Kidney glomerular epithelial cell (primary cell): Measurements from ENCODE around the gene UNC119B.
A peak's percentile ranks its signal among the peaks of the same experiment; 100 is the strongest.
"Not testable (repeated sequence)": the region's sequence is repeated elsewhere in the genome, so short reads cannot be mapped to it uniquely, and the experiment has no call there.

Experiments used
- DNase-seq: peaks from one replicate; lab custom pipeline; 2025; lab: John Stamatoyannopoulos, UW

UNC119B gene

DNA sequence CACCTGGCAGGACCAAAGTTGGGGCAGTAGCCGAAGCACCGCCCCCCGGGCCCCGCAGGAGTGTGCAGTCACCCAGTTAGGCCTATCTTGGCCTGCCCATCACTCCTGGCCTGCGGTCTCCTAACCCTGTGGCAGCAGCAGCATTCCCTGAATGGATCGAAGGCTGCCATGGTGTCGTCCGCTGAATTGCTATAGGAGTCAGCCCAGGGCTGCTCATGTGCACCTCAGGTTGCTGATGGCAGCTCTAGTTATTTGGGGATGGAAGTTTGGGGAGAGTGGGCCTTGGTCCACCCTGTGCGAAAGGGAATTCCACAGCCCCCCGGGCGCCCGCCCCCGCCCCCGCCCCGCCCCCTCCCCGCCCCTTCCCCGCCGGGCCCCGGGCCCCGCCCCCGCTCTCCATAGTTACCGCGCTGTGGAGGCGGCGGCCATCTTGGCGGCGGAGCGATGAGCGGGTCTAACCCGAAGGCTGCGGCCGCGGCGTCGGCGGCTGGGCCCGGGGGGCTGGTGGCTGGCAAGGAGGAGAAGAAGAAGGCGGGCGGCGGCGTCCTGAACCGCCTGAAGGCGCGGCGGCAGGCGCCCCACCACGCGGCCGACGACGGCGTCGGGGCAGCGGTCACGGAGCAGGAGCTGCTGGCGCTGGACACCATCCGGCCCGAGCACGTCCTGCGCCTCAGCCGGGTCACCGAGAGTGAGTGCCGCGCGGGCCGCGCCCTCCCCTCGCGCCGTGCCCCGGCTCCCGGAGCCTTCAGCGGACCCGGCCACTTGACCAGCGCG is at the start of gene UNC119B:
UNC119B (plus strand) TSS at position 428 of the 774 bp plus-strand sequence; CDS start at position 445, 17 bp downstream.
- peak; percentile 35 for DNase-seq

DNA sequence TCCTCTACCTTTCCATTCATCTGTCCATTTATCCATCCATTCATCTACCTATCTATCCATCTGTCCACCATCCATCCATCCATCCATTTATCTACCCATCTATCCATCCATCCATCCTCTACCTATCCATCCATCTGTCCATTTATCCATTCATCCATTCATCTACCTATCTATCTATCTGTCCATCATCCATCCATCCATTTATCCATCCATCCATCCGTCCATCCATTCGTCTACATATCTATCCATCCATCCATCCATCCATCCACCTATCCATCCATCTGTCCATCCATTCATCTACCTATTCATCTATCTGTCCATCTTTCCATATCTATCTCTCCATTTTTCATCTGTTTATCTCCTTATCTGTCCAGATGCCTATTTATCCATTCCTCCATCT is 48.8 kb upstream of the UNC119B start:
- no peak for DNase-seq

- no peak for DNase-seq
These were observed 47.4 kb upstream of the UNC119B start for GRCh38 chr12:120662879-120663278.

DNA sequence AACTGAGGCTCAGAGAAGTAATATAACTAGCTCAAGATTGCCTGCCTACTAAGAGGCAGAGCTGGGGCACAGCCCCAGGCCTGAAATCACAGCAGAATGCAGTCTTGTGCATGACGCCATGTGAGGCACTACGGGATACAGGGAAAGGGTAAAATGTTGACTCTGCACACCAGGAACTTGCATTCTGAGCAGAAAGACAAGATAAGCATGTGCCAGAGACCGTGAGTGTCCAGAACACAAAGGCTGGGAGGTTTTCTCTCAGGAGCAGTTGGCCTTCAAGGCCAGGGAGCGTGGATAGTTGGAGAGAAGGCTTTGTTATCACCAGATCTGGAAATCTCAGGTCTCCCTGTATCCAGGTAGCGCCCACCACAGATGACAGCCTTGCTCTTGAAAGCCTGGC is 46.5 kb upstream of the UNC119B start:
- DNase-seq = no peak

GRCh38 chr12:120666571-120667390 is 43.5 kb upstream of the UNC119B start:
- DNase-seq = no peak

DNA sequence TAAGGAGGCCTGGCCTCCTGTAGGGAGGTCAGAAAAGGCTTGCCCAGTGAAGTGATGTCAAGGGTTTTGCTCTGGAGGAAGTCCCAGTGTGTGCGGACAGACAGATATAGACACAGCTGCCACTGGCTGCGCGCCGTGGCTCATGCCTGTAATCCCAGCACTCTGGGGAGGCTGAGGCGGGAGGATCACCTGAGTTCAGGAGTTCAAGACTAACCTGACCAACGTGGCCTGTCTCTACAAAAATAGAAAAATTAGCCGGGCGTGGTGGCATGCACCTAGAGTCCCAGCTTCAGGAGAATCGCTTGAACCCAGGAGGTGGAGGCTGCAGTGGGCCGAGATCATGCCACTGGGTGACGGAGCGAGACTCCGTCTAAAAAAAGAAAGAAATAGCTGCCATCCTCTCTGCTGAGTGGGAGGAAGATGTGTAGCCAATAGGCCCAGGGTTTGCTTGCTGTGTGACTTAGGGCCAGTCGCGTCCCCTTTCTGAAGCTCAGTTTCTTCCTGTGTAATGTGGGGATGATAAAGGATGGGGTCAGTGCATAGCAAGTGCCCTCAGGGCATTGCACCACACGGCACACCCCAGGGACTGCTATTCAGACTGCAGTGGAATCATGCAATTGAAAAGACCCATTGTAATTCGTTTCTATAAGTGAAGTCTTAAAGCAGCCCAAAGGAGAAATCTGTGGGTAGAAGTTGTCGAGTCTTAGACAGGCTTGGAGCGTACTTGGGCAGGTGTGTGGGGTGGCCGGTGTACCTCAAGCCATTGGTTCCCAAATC is 42.0 kb upstream of the UNC119B start:
- no peak for DNase-seq

GRCh38 chr12:120668868-120669840 is 41.1 kb upstream of the UNC119B start:
- DNase-seq = peak; percentile 42

GRCh38 chr12:120670237-120670636 is 40.0 kb upstream of the UNC119B start:
- DNase-seq = not testable (repeated sequence)

DNA sequence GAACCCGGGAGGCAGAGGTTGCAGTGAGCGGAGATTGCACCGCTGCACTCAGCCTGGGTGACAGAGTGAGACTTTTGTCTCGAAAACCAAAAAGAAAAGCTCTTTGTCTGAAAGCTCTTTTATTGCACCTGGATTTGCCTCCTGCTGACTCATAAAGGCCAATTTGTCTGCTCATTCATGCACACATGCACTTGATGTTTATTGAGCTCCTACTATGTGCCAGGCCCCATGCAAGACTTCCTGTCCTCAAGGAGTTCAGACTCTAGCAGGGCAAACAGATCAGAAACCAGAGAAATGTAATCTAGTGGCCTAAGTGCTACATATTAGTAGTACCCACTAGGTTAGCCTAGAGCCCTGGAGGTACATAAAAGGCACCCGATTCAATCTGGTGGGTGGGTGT is 39.6 kb upstream of the UNC119B start:
- DNase-seq = no peak

- no peak for DNase-seq
These were observed 36.1 kb upstream of the UNC119B start for GRCh38 chr12:120674097-120674636.

- DNase-seq = no peak
These were observed 32.3 kb upstream of the UNC119B start for GRCh38 chr12:120677765-120678473.

DNA sequence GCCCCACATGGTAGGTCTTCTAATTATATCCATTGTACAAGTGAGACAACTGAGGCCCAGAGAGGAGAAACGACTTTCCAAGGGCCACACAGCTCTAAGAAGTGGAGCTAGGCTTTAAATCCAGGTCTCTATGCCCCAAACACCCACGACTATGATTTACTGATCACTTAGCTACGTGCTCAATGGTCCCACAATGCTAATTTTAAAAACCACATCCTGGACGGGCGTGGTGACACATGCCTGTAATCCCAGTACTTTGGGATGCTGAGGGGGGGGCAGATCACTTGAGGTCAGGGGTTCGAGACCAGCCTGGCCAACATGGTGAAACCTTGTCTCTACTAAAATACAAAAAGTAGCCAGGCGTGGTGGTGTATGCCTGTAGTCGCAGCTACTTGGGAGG is 31.7 kb upstream of the UNC119B start:
- DNase-seq = no peak

DNA sequence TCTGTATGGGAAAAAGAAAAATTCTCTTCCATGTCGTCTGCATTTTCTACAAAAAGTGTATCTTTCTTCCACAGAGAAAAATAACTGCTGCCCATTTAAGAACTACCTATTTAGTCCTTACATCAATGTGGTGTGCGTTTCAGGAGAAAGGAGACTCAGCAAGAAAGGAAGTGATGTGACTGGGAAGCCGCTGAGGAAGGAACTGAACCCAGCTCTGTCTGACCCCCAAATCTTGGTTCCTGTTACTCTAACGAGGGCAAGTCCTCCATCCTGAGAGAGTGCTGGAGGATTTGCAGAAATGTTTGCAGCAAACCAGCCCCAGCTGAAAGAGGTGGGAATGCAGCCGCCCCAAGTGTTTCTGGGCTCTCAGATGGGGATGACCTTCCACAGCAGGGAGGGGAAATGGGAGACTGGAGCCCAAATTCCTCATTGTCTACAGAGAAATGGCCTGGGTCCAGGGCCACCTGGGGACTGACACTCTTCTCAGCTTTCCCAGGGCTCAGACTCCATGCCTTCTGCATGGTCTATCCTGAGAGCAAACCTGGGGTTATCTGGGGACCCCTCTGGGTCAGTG is 30.0 kb upstream of the UNC119B start:
- DNase-seq = no peak

DNA sequence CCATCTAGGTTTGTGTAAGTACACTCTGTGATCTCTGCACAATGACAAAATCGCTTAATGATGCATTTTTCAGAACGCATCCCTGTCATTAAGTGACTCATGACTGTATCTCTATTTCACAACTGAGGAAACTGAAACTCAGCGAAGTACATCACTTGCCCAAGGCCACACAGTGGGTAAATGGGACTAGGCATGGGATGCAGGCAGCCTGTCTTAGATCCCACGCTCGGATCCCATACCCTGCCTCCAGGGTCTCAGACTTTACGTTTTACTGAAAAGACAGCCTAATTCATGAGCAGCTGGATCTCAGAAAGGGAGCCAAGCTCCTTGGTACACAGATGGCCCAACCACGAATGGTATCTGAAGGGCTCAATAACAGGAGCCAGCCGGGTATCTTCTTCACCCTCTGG is 25.7 kb upstream of the UNC119B start:
- DNase-seq = no peak

DNA sequence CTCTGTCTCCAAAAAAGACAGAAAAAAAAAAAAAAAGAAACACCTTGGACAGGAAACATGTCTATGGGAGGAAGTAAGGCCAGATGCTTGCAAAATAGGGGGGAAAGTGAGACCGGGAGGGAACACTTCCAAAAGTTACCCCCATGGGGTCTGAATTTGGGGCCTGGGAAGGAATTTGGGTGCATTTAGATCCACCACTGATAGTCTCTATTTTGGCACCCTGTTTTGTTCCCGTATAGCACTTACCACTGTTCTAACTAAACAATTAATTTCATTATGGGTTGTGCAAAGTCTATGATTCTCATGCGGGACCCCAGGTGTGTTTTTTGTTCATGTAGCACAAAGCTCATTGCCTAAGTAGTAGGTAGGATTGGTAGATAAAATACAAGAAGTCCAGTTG is 24.7 kb upstream of the UNC119B start:
- DNase-seq = no peak

GRCh38 chr12:120686151-120686689 is 24.0 kb upstream of the UNC119B start:
- peak; percentile 91 for DNase-seq

DNA sequence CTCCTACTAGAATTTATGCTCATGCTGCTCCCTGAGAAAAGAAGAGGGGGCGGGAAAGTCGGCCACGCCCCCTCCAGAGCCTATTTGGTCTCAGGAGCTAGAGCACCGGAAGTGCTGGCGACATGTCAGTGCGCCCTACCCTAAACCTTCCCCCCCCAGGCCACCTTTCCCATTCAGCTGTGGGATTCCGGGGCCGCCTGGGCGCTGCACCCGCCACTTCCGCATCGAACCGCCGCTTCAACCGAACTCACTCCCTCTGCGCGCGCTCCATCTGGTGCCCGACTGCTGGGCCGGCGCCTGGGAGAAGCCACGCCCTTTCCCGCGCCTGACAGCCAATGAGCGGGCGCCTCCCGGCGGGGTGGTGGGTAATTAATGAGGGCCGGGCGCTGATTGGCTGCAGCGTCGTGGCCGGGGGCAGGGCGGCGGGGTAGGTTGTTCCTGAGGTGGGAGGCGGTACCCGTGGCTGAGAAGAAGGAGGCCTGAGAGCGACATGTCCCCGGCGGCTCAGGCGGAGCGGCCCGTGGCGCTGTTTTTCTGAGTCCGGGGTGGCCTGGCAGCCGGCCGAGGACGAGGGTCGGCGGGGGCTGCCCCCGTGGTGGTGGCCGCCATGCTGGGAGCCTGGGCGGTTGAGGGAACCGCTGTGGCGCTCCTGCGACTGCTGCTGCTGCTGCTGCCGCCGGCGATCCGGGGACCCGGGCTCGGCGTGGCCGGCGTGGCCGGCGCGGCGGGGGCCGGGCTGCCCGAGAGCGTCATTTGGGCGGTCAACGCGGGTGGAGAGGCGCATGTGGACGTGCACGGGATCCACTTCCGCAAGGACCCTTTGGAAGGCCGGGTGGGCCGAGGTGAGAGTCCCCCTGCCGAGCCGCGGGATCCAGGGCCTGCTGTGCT is 23.3 kb upstream of the UNC119B start, which contains the start of gene MLEC:
MLEC (plus strand) TSS at position 460 of the 888 bp plus-strand sequence; CDS start at position 608, 148 bp downstream.
- peak; percentile 98 for DNase-seq

DNA sequence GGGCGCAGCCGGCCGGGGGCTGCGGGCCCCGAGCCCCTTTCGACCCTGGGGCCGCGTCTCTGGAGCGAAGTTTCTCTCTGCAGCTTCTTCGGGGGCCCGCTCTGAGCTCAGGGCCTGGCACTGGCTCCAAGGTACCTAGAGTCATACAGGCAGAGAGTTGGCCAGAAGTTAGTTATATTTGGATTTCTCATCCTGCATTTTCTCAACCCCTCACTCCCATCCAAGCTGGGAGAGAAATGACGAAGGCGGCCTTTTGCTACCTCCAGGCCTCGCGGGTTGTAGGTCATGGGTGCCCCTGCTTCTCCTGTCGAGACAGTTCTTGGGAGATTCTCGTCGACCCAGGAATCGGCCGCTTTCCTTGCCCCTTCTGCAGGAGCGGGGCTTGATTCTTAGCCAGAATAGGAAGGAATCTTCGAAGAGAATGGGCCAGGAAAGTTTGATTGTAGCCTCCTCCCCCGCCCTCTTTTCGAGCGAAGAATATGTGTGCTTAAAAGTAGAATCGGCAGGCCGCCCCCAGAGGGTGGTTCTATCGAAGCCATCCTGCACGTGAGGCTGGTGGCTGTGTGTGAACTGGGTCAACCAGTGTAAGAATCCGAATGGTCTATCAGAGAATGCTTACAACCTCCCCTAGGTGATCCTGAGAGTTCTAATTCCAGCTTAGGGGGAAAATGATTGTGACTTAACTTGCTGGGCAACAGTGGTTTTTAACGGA is 22.5 kb upstream of the UNC119B start:
- DNase-seq = no peak
